Measurements from ENCODE around the gene LPAR3. TPM values are rescaled to one million over a fixed set of nuclear protein-coding genes. Genes with fewer than 3 reads are reported as not detected.

Gene LPAR3
- total and polyA plus RNA-seq, 7 experiments from 2014 or later = 0.29 to 1.1 (median 0.97) TPM

GRCh38 chr1:84797603-84798002 lies 95.4 kb downstream of the LPAR3 start:
- Histone ChIP-seq H3K27ac (ENCODE audit: low read depth, low read length) (no peak overlapping the region), H3K36me3 (ENCODE audit: control insufficient read depth in 2 of 3, insufficient read depth in 3 of 3, low read length in 3 of 3) (no peaks in the 10 kb centered on the region), H3K4me1 (ENCODE audit: control insufficient read depth in 2 of 2, insufficient read depth in 2 of 2, low read length in 2 of 2) (no peaks in the 10 kb centered on the region), H3K4me3 (ENCODE audit: low read length) (no peak overlapping the region), H3K27me3 (ENCODE audit: control insufficient read depth in 2 of 2, insufficient read depth in 2 of 2, low read length in 2 of 2) (no peaks in the 10 kb centered on the region), H3K9me3 (ENCODE audit: control insufficient read depth in 2 of 3, low read length in 3 of 3) (no peaks in the 10 kb centered on the region)
- no peak for DNase-seq
- peaks cover 0 to under 1% (median 0%) of the 10 kb centered on the region in 5 donors for H3K36me3 Mint-ChIP-seq
- no peak overlapping the region for H3K27ac Mint-ChIP-seq
- H3K9me3 Mint-ChIP-seq = peaks cover 0 to 5% (median 0%) of the 10 kb centered on the region in 11 donors
- intact Hi-C loops (cut with micrococcal nuclease) = no loop called here
- H3K4me3 Mint-ChIP-seq = no peak overlapping the region
- ChIA-PET CTCF (no interaction called here), POLR2A (interaction anchor here (0.7 to 0.8 kb wide), 2 partner anchors 91 to 754 kb away, joined by 4 to 6 read pairs; no protein-coding TSS in a partner anchor)
- peaks cover 0 to 8% (median 0%) of the 10 kb centered on the region in 7 donors for H3K4me1 Mint-ChIP-seq
- no peak for ATAC-seq
- peaks cover 0 to 21% (median 0%) of the 10 kb centered on the region in 5 donors for H3K27me3 Mint-ChIP-seq

- intact Hi-C loops (cut with micrococcal nuclease) = no loop called here
- Mint-ChIP-seq H3K4me1 (peaks cover 0 to 8% (median 0%) of the 10 kb centered on the region in 7 donors), H3K9me3 (peaks cover 0 to 15% (median 2%) of the 10 kb centered on the region in 11 donors)
Measured at GRCh38 chr1:84795966-84796600, 96.9 kb downstream of the LPAR3 start.

GRCh38 chr1:84795213-84795612 lies 97.8 kb downstream of the LPAR3 start:
- Mint-ChIP-seq H3K9me3 (peaks cover 0 to 15% (median 2%) of the 10 kb centered on the region in 11 donors), H3K36me3 (peaks cover 0 to 11% (median 0%) of the 10 kb centered on the region in 5 donors), H3K4me3 (no peak overlapping the region), H3K27me3 (peaks cover 0 to 18% (median 0%) of the 10 kb centered on the region in 5 donors), H3K4me1 (peaks cover 0 to 4% (median 0%) of the 10 kb centered on the region in 7 donors), H3K27ac (no peak overlapping the region)
- no peaks in the 10 kb centered on the region for H3K4me1 ChIP-seq (ENCODE audit: control insufficient read depth in 2 of 2, insufficient read depth in 2 of 2, low read length in 2 of 2)
- H3K27ac ChIP-seq (ENCODE audit: low read depth, low read length) = no peak overlapping the region
- H3K4me3 ChIP-seq (ENCODE audit: low read length) = no peak overlapping the region
- intact Hi-C loops (cut with micrococcal nuclease) = no loop called here
- H3K9me3 ChIP-seq (ENCODE audit: control insufficient read depth in 2 of 3, low read length in 3 of 3) = no peaks in the 10 kb centered on the region
- no peaks in the 10 kb centered on the region for H3K36me3 ChIP-seq (ENCODE audit: control insufficient read depth in 2 of 3, insufficient read depth in 3 of 3, low read length in 3 of 3)
- H3K27me3 ChIP-seq (ENCODE audit: control insufficient read depth in 2 of 2, insufficient read depth in 2 of 2, low read length in 2 of 2) = no peaks in the 10 kb centered on the region
- no peak for DNase-seq
- POLR2A ChIA-PET = no interaction called here
- ATAC-seq = no peak
- CTCF ChIA-PET = interaction anchor here (0.8 kb wide), 1 partner anchor 251 kb away, joined by 3 read pairs; no protein-coding TSS in a partner anchor

More at GRCh38 chr1:84795966-84796600, 96.9 kb downstream of the LPAR3 start:
- Histone ChIP-seq H3K9me3 (ENCODE audit: control insufficient read depth in 2 of 3, low read length in 3 of 3) (no peaks in the 10 kb centered on the region), H3K36me3 (ENCODE audit: control insufficient read depth in 2 of 3, insufficient read depth in 3 of 3, low read length in 3 of 3) (no peaks in the 10 kb centered on the region), H3K4me1 (ENCODE audit: control insufficient read depth in 2 of 2, insufficient read depth in 2 of 2, low read length in 2 of 2) (no peaks in the 10 kb centered on the region), H3K4me3 (ENCODE audit: low read length) (no peak overlapping the region), H3K27ac (ENCODE audit: low read depth, low read length) (no peak overlapping the region), H3K27me3 (ENCODE audit: control insufficient read depth in 2 of 2, insufficient read depth in 2 of 2, low read length in 2 of 2) (no peaks in the 10 kb centered on the region)
- Mint-ChIP-seq H3K27me3 (peaks cover 0 to 21% (median 0%) of the 10 kb centered on the region in 5 donors), H3K36me3 (peaks cover 0 to 11% (median 0%) of the 10 kb centered on the region in 5 donors), H3K27ac (no peak overlapping the region), H3K4me3 (no peak overlapping the region)
- DNase-seq (no peak), ATAC-seq (no peak)
- ChIA-PET POLR2A (interaction anchor here (0.6 kb wide), 1 partner anchor 131 kb away, joined by 3 read pairs; no protein-coding TSS in a partner anchor), CTCF (interaction anchor here (0.8 kb wide), 1 partner anchor 252 kb away, joined by 3 read pairs; no protein-coding TSS in a partner anchor)

GRCh38 chr1:84792421-84792820 lies 100.6 kb downstream of the LPAR3 start:
- intact Hi-C loops (cut with micrococcal nuclease) = no loop called here
- no peak for ATAC-seq
- peaks cover 0 to 30% (median 0%) of the 10 kb centered on the region in 5 donors for H3K27me3 Mint-ChIP-seq
- Histone ChIP-seq H3K27ac (ENCODE audit: low read depth, low read length) (no peak overlapping the region), H3K9me3 (ENCODE audit: control insufficient read depth in 2 of 3, low read length in 3 of 3) (no peaks in the 10 kb centered on the region), H3K27me3 (ENCODE audit: control insufficient read depth in 2 of 2, insufficient read depth in 2 of 2, low read length in 2 of 2) (no peaks in the 10 kb centered on the region), H3K36me3 (ENCODE audit: control insufficient read depth in 2 of 3, insufficient read depth in 3 of 3, low read length in 3 of 3) (no peaks in the 10 kb centered on the region), H3K4me1 (ENCODE audit: control insufficient read depth in 2 of 2, insufficient read depth in 2 of 2, low read length in 2 of 2) (no peaks in the 10 kb centered on the region), H3K4me3 (ENCODE audit: low read length) (no peak overlapping the region)
- H3K9me3 Mint-ChIP-seq = peaks cover 0 to 21% (median 4%) of the 10 kb centered on the region in 11 donors
- peaks cover 0 to 4% (median 0%) of the 10 kb centered on the region in 7 donors for H3K4me1 Mint-ChIP-seq
- peaks cover 0 to 11% (median 2%) of the 10 kb centered on the region in 5 donors for H3K36me3 Mint-ChIP-seq
- DNase-seq = no peak
- ChIA-PET POLR2A (no interaction called here), CTCF (interaction anchor here (0.9 to 2.0 kb wide), 2 partner anchors 10 to 16 kb away, joined by 3 to 7 read pairs; no protein-coding TSS in a partner anchor)
- H3K27ac Mint-ChIP-seq = no peak overlapping the region
- no peak overlapping the region for H3K4me3 Mint-ChIP-seq

- ChIA-PET CTCF (interaction anchor here (0.6 kb wide), 2 partner anchors 30 to 57 kb away, joined by 3 to 5 read pairs; no protein-coding TSS in a partner anchor), POLR2A (no interaction called here)
- Histone ChIP-seq H3K4me3 (ENCODE audit: low read length) (no peak overlapping the region), H3K27ac (ENCODE audit: low read depth, low read length) (no peak overlapping the region), H3K36me3 (ENCODE audit: control insufficient read depth in 2 of 3, insufficient read depth in 3 of 3, low read length in 3 of 3) (no peaks in the 10 kb centered on the region), H3K9me3 (ENCODE audit: control insufficient read depth in 2 of 3, low read length in 3 of 3) (no peaks in the 10 kb centered on the region), H3K27me3 (ENCODE audit: control insufficient read depth in 2 of 2, insufficient read depth in 2 of 2, low read length in 2 of 2) (no peaks in the 10 kb centered on the region), H3K4me1 (ENCODE audit: control insufficient read depth in 2 of 2, insufficient read depth in 2 of 2, low read length in 2 of 2) (no peaks in the 10 kb centered on the region)
- ATAC-seq = no peak
- Mint-ChIP-seq H3K27me3 (peaks cover 0 to 24% (median 0%) of the 10 kb centered on the region in 5 donors), H3K4me3 (no peak overlapping the region), H3K4me1 (no peaks in the 10 kb centered on the region), H3K9me3 (peaks cover 0 to 22% (median 4%) of the 10 kb centered on the region in 11 donors), H3K36me3 (peaks cover 0 to 11% (median 2%) of the 10 kb centered on the region in 5 donors), H3K27ac (no peak overlapping the region)
- no peak for DNase-seq
- intact Hi-C loops (cut with micrococcal nuclease) = loop anchor here in 1 of 2 donors (10.0 kb wide), 1 partner anchor 256 kb away; the partner anchor contains the start of gene MCOLN3
Measured at GRCh38 chr1:84789014-84789413, 104.0 kb downstream of the LPAR3 start.

GRCh38 chr1:84785271-84786036 lies 107.6 kb downstream of the LPAR3 start:
- Histone ChIP-seq H3K4me1 (ENCODE audit: control insufficient read depth in 2 of 2, insufficient read depth in 2 of 2, low read length in 2 of 2) (peaks cover 0 to 5% of the 10 kb centered on the region in 2 donors), H3K9me3 (ENCODE audit: control insufficient read depth in 2 of 3, low read length in 3 of 3) (no peaks in the 10 kb centered on the region), H3K27me3 (ENCODE audit: control insufficient read depth in 2 of 2, insufficient read depth in 2 of 2, low read length in 2 of 2) (no peaks in the 10 kb centered on the region), H3K36me3 (ENCODE audit: control insufficient read depth in 2 of 3, insufficient read depth in 3 of 3, low read length in 3 of 3) (no peaks in the 10 kb centered on the region), H3K27ac (ENCODE audit: low read depth, low read length) (no peak overlapping the region), H3K4me3 (ENCODE audit: low read length) (no peak overlapping the region)
- Mint-ChIP-seq H3K9me3 (peaks cover 0 to 7% (median 0%) of the 10 kb centered on the region in 11 donors), H3K27ac (no peak overlapping the region), H3K4me1 (peaks cover 10 to 24% (median 20%) of the 10 kb centered on the region in 7 donors), H3K27me3 (peaks cover 0 to 23% (median 0%) of the 10 kb centered on the region in 5 donors), H3K36me3 (peaks cover 0 to 4% (median 0%) of the 10 kb centered on the region in 5 donors), H3K4me3 (no peak overlapping the region)
- POLR2A ChIA-PET = no interaction called here
- DNase-seq = no peak
- intact Hi-C loops (cut with micrococcal nuclease) = loop anchor here in 1 of 2 donors (10.0 kb wide), 1 partner anchor 259 kb away; the partner anchor contains the start of gene MCOLN3
- ATAC-seq = no peak
- CTCF ChIA-PET = no interaction called here
